ENCODE data around the gene FBLN5. TPM values are rescaled to one million over a fixed set of nuclear protein-coding genes. Genes with fewer than 3 reads are reported as not detected.

Gene FBLN5
- polyA plus RNA-seq, 1 of the 3 experiments (the other 2 are of a cell fraction), result 39.8 TPM

GRCh38 chr14:91964724-91965123 lies 17.2 kb upstream of the FBLN5 start:
- Histone ChIP-seq H2AFZ (ENCODE audit: low read depth) (no peak overlapping the region), H3K27ac (ENCODE audit: low read depth in 2 of 2, low read length in 1 of 2) (no peak overlapping the region), H3K9me2 (no peaks in the 10 kb centered on the region), H3K36me3 (replicated peaks in 1 of 2; ENCODE audit: control insufficient read depth in 1 of 2, insufficient read depth in 2 of 2, low read length in 1 of 2) (peaks cover 23 to 27% of the 10 kb centered on the region in 2 experiments), H4K20me1 (ENCODE audit: insufficient read depth) (no peaks in the 10 kb centered on the region), H3K79me2 (ENCODE audit: insufficient read depth) (no peaks in the 10 kb centered on the region), H3K4me3 (ENCODE audit: low read depth in 2 of 2, low read length in 1 of 2) (no peak overlapping the region), H3K4me2 (no peak overlapping the region), H3K9me3 (no peaks in the 10 kb centered on the region), H3F3A (replicated peaks; ENCODE audit: insufficient read depth) (peaks cover 6% of the 10 kb centered on the region), H3K27me3 (ENCODE audit: insufficient read depth) (no peaks in the 10 kb centered on the region), H3K4me1 (ENCODE audit: control insufficient read depth in 1 of 2, insufficient read depth in 2 of 2, low read depth in 1 of 2, low read length in 1 of 2) (no peaks in the 10 kb centered on the region), H3K9ac (no peak overlapping the region)
- CTCF ChIA-PET, result interaction anchor here (1.0 kb wide), 1 partner anchor 70 kb away, joined by 3 read pairs; no protein-coding TSS in a partner anchor
- WGBS (ENCODE audit: low lambda C conversion rate), result 94% methylated on average over 4 of the region's 4 CpGs
- POLR2A ChIA-PET, result no interaction called here
- TF ChIP-seq GATA2 (CRISPR knock-in tag; IDR thresholded peaks at IDR 0.05), result no peak
- no peak for TF ChIP-seq TAF1 (IDR thresholded peaks at IDR 0.05; ENCODE audit: borderline replicate concordance, low read depth, low read length)
- TF ChIP-seq RXRA (IDR thresholded peaks at IDR 0.05; ENCODE audit: borderline replicate concordance, low read depth), result no peak
- no peak for TF ChIP-seq TCF12 (IDR thresholded peaks at IDR 0.05)
- no peak for TF ChIP-seq NFIC (IDR thresholded peaks at IDR 0.05; ENCODE audit: borderline replicate concordance)
- TF ChIP-seq, protein P1, sequence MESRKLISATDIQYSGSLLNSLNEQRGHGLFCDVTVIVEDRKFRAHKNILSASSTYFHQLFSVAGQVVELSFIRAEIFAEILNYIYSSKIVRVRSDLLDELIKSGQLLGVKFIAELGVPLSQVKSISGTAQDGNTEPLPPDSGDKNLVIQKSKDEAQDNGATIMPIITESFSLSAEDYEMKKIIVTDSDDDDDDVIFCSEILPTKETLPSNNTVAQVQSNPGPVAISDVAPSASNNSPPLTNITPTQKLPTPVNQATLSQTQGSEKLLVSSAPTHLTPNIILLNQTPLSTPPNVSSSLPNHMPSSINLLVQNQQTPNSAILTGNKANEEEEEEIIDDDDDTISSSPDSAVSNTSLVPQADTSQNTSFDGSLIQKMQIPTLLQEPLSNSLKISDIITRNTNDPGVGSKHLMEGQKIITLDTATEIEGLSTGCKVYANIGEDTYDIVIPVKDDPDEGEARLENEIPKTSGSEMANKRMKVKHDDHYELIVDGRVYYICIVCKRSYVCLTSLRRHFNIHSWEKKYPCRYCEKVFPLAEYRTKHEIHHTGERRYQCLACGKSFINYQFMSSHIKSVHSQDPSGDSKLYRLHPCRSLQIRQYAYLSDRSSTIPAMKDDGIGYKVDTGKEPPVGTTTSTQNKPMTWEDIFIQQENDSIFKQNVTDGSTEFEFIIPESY (IDR thresholded peaks at IDR 0.05; ENCODE audit: borderline replicate concordance, low read depth), result no peak
- TF ChIP-seq EP300 (IDR thresholded peaks at IDR 0.05; ENCODE audit: borderline replicate concordance in 1 of 2, low read depth in 1 of 2, low read length in 1 of 2), result no peak
- no peak for TF ChIP-seq CTCF (IDR thresholded peaks at IDR 0.05)
- no peak for TF ChIP-seq CHD2 (IDR thresholded peaks at IDR 0.05; ENCODE audit: low read length, partially characterized antibody)
- no peak for TF ChIP-seq FOXM1 (IDR thresholded peaks at IDR 0.05; ENCODE audit: low read depth)
- TF ChIP-seq, protein P2, sequence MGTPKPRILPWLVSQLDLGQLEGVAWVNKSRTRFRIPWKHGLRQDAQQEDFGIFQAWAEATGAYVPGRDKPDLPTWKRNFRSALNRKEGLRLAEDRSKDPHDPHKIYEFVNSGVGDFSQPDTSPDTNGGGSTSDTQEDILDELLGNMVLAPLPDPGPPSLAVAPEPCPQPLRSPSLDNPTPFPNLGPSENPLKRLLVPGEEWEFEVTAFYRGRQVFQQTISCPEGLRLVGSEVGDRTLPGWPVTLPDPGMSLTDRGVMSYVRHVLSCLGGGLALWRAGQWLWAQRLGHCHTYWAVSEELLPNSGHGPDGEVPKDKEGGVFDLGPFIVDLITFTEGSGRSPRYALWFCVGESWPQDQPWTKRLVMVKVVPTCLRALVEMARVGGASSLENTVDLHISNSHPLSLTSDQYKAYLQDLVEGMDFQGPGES (IDR thresholded peaks at IDR 0.05; ENCODE audit: low read depth, low read length), result no peak
- TF ChIP-seq, protein P3, sequence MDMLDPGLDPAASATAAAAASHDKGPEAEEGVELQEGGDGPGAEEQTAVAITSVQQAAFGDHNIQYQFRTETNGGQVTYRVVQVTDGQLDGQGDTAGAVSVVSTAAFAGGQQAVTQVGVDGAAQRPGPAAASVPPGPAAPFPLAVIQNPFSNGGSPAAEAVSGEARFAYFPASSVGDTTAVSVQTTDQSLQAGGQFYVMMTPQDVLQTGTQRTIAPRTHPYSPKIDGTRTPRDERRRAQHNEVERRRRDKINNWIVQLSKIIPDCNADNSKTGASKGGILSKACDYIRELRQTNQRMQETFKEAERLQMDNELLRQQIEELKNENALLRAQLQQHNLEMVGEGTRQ (IDR thresholded peaks at IDR 0.05; ENCODE audit: borderline replicate concordance, low read depth, low read length), result no peak
- no peak for TF ChIP-seq RFX5 (IDR thresholded peaks at IDR 0.05; ENCODE audit: low read length)
- DNase-seq, result no peak
